ENCODE results near the gene TMEM168.
"Not testable (repeated sequence)": the region's sequence is repeated elsewhere in the genome, so short reads cannot be mapped to it uniquely, and the experiment has no call there.

TMEM168 gene

DNA sequence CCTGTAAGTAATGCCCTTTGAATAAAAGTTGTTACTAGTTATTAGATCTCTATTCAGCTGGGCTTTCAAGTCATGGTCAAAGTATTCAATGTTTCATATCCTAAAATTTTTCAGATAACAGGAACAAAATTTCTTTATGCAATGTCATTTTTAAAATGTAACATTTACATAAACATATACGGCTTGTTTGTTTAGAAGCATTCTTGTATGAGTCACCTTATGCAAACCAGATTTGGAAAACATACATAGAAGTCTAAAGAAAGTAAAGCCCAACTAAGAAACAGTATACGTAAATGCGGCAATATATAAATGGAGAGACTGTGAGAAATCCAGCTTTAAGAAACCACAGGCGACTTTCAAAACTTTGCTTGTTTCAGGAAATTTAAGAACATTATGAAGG, 10.5 kb downstream of the TMEM168 start:
- FAIRE-seq = no peak

GRCh38 chr7:112777406-112777805, 12.8 kb downstream of the TMEM168 start:
- no peak for FAIRE-seq

DNA sequence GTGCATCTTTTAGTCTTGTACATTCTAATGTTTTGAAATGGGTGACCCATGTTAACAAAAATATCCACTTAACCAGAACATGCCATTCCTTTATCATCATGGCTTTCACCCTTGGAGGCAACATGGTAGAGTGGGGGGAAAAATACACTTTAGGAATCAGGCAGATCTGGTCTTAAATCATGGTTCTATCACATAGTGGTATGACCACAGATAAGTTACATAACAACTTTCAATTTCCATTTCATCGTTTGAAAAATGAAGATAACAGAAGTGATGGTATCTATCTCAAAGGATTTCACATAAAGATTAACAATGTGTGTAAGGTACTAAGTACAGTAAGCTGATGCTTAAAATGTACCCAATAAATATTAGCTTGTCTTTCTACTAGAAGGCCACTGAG, 19.0 kb downstream of the TMEM168 start:
- no peak for FAIRE-seq

GRCh38 chr7:112770051-112770450, 20.1 kb downstream of the TMEM168 start:
- no peak for FAIRE-seq

DNA sequence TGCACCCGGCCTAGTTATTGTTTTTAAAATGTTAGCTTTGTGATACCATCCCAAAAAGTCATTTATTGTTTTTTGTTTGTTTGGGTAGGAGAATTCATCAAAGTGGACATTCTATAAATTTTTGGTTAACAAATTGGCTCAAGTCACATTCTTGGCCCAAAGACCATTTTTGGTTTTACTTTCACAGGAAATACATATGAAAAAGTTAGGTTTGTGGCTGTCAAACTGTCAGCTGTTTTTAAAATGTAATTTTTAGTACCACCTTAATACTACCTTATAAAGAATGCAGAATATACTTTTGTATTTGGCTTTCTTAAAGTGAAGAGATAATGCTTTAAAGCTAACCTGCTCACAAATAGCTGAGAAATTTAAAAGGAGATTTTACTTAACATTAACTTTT, 25.1 kb downstream of the TMEM168 start:
- no peak for FAIRE-seq

DNA sequence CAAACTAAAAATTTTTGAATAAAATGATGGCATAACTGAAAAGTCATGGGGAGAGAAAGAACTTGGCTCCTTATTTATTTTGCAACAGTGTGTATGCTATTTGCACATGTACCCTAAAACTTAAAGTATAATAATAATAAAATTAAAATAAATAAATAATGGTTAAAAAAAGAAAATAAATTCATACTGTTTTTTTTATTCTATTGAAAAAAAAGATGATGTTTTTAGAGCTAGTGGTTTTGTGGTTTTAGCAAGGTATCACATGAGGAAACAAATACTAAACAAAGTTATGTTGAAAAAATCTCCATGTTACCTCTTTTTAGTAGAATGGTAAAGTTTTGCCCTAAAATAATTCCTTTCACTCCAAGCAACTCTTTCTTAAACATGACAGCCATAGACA, 26.2 kb downstream of the TMEM168 start:
- FAIRE-seq = no peak

- FAIRE-seq = no peak
Measured at GRCh38 chr7:112763298-112763697, 26.9 kb downstream of the TMEM168 start.

DNA sequence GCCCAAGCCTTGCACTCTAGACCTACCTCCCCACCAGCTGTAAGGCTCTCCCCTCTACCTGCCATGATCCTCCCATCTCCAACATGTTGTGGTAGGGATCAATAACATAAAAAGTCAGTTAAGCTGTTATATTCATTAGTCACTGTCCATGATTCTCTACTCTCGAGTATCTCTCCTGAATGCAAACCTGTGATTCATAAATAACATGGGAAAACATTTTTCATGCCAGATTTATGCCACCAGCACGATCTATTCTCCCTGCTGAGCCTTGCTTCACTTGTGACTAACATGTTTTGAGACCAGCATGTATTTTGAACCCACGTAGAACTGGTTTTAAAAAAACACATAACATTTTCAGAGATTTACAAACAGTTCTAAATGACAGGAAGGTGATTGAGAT, 30.3 kb downstream of the TMEM168 start:
- no peak for FAIRE-seq

DNA sequence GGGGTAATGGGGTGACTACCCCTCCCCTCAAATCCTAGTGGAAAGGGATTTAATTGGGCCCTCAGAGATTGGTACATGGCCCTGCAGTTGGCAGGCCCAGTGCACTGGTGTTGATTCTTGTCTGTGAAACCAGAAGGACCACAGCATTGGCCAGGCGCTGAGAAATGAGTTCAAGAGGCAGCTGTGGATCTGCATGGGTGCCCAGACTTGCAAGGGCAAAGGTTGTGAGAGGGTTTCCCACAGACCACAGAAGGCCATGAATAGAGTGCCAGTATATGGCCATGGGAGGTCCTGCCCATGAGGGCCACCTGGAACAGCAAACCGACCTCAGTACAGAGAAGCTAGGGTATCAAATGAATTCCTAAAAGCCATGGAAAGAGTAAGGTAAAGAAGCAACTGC, 32.9 kb downstream of the TMEM168 start:
- no peak for FAIRE-seq

GRCh38 chr7:112753298-112753697, 36.9 kb downstream of the TMEM168 start:
- FAIRE-seq = no peak

GRCh38 chr7:112752576-112752975, 37.6 kb downstream of the TMEM168 start:
- no peak for FAIRE-seq

DNA sequence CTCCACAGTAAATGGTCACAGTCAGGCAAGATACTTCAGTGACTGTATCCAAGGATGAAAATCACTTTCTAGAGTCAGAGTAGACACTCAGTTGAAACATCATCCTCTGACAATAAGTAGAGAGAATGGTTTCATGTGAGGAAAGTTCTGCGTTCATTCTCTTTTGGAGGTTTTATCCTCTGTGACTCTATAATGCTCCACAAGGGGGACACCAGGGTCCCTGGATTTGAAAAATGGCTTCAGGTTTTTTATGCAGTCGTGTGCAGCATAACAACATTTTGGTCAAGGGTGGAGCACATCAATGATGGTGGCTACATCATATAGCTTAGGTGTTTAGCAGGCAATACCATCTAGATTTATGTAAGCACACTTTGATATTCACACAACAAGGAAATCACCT, 40.4 kb downstream of the TMEM168 start:
- FAIRE-seq = no peak

- no peak for FAIRE-seq
Measured at GRCh38 chr7:112748381-112748780, 41.8 kb downstream of the TMEM168 start.

DNA sequence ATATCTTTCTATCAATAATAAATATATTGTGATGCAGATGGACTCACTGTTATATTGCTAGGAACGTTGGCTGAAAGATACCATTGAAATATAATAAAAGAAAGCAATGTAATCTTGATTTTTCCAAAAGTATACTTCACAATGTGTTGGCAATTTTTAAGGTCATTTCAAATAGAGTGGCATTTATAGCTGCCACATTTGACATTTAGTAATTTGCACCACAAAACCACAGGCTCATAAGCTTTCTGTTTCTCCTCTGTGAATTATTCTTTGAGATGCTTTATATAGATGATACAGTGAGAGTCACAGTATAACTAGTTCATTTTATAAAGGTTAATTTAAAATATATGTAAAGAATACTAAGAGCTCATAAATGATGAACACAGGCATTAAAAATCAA, 44.6 kb downstream of the TMEM168 start:
- FAIRE-seq = no peak

DNA sequence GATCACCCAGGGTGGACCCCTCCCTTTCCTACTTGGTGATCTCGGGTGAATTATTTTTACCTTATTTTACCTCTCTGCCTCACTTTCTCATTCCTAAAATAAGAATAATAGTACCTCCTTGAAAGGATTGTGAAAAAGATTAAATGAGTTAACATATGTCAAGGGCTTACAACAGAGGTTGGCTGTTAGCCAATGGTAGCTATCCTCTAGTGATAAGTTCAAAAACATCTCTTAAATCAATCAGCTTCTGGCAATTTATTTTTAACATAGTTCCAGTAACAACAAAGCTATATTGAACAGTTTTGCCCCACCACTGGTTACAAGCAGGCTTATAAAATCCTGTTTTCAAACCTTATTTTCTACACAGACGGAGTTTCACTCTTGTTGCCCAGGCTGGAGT, 45.4 kb downstream of the TMEM168 start:
- no peak for FAIRE-seq

DNA sequence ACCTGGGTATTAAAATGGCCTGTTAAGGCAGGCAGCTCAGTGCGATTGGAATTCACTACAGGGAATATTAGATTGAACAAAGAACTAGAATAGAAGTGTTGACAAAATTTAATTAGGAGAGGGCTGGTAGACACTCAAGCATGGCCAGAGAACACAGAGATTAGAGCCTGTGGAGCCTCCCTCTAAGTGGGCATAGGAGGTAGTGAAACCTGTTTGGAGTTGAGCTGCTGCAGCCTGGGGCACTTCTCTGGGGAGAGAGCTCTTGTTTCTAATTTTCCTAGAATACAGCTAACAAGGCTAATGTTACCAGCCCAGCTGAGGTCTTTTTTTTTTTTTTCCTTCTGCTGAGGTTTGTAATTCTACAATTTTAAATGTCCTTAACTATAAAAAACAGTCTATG, 46.4 kb downstream of the TMEM168 start:
- FAIRE-seq = no peak

GRCh38 chr7:112740667-112741066, 49.5 kb downstream of the TMEM168 start:
- no peak for FAIRE-seq

DNA sequence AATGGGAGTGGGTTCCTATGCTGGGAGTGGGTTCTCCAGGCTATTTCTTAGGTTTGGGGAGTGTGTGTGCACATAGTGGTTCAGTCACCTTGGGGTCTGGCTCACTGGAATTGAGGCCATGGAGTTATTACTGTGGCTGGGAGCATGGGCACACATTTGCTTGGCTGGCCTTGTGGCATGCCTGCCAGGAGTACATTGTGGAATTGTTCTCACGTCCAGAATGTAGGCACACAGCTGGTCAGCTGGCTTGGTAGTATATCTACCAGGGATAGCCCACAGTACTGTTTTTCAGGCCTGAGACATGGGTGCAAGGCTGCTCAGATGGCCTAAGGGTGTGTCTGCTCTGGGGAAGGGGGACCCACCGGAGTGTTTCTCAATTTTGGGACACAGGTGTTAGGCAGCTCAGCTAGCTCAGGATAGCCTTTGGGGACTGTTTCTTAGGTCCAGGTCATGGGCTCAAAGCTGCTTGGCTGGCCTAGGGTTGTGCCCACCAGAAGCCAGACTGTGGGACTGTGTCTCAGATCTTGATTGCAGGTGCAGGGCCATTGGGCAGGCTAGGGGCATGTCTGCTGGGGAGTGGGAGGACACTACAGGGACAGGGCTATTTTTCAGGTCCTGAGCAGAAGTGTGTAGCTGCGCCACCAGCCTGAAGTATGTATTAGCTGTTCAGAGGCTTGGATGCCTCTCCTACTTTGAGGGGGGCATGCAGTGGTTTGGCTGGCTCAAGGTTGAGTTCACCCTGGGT, 50.6 kb downstream of the TMEM168 start:
- no peak for FAIRE-seq

GRCh38 chr7:112735261-112735660, 54.9 kb downstream of the TMEM168 start:
- FAIRE-seq = no peak

DNA sequence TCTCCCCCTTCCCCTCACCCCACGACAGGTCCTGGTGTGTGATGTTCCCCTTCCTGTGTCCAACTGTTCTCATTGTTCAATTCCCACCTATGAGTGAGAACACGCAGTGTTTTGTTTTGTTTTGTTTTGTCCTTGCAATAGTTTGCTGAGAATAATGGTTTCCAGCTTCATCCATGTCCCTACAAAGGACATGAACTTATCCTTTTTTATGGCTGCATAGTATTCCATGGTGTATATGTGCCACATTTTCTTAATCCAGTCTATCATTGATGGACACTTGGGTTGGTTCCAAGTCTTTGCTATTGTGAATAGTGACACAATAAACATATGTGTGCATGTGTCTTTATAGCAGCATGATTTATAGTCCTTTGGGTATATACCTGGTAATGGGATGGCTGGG, 58.9 kb downstream of the TMEM168 start:
- not testable (repeated sequence) for FAIRE-seq

GRCh38 chr7:112726076-112726475, 64.1 kb downstream of the TMEM168 start:
- no peak for FAIRE-seq

DNA sequence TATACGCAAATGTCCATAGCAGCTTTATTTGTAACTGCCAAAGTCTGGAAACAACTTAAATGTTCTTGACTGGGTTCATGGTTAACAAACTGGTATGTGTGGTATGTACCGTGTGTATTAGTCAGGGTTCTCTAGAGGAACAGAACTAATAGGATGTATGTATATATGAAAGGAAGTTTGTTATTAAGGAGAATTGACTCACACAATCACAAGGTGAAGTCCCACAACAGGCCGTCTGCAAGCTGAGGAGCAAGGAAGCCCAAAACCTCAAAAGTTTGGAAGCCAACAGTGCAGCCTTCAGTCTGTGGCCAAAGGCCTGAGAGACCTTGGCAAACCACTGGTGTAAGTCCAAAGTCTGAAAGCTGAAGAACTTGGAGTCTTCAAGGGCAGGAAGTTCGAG, 66.8 kb downstream of the TMEM168 start:
- FAIRE-seq = no peak

DNA sequence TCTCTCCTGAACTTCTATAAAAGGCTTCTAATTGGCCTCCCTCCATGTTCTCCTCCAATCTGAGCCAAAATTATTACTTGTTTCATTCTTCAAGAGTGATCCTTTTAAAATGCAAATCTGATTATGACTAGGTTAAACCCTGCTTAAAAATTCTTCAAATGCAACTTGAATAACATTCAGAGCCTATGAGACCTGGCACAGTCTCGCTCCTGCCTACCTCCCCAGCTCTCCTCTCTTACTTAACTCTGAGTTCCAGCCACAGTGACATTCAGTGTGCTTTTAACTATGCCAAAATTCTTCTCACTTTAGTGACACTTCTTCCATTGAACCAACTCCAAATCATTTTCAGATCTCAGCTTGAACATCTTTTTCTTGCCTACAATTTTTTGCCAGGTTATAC, 68.8 kb downstream of the TMEM168 start:
- FAIRE-seq = no peak

DNA sequence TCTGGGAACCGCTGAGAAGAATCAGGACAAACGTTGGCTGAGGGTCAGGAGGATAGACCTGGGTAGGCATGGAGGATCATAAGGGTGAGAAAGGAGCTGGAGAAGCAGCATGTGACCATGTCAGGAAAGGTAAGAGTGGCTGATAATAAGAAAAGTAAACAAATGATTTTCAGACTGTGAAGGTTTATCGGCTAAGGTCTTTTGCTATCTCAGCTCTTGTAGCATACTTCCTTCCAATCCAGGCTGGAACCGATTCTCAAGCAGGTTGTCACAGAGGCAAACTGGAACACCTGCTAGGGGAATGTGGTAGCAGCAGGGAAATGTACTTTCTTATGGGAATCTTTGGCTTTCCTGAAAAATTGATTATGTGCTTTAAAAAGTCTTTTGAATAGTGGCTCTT, 74.7 kb downstream of the TMEM168 start:
- no peak for FAIRE-seq

DNA sequence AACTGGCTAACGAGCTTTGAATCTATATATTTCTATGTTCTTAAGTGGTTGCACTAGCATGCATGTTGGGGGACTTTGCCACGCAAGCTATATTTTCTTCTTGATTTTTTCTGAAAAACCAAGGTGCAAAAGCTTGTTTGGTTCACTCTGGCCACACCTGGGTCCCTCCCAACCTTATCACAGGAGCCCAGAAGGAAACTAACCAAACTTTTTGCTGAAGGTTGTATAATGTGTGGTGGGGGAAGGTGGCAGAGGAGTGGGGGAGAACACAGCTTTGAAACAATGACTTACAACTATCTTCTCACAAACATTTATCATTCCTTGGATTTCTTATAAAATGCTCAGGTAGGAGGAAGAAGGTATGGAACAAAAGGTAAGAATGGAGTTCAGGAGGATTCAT, 75.3 kb downstream of the TMEM168 start:
- FAIRE-seq = no peak

Data from TTC549 (cell line).